ENCODE measurements around the gene UBE2E1.
A peak's percentile ranks its signal among the peaks of the same experiment; 100 is the strongest.

The UBE2E1 gene

GRCh38 chr3:23809840-23810342 lies 4.1 kb downstream of the UBE2E1 start:
- peak overlapping the region; percentile 32 to 57 for H3K4me3 ChIP-seq (replicated peaks in 1 of 2; ENCODE audit: low read depth in 2 of 2, low read length in 2 of 2)
- DNase-seq (ENCODE audit: low read depth in 2 of 2): peak in 1 of 2 donors; percentile 18
- no peak for TF ChIP-seq CTCF (IDR thresholded peaks at IDR 0.05; ENCODE audit: low read depth, low read length)

GRCh38 chr3:23810343-23811184 lies 4.8 kb downstream of the UBE2E1 start:
- peak; percentile 25 to 32 for DNase-seq (ENCODE audit: low read depth in 2 of 2)
- peak overlapping the region; percentile 51 to 57 for H3K4me3 ChIP-seq (replicated peaks in 1 of 2; ENCODE audit: low read depth in 2 of 2, low read length in 2 of 2)
- peak; percentile 25 for TF ChIP-seq CTCF (IDR thresholded peaks at IDR 0.05; ENCODE audit: low read depth, low read length)

- peak overlapping the region; percentile 51 to 57 for H3K4me3 ChIP-seq (replicated peaks in 1 of 2; ENCODE audit: low read depth in 2 of 2, low read length in 2 of 2)
- DNase-seq (ENCODE audit: low read depth in 2 of 2): no peak
- TF ChIP-seq CTCF (IDR thresholded peaks at IDR 0.05; ENCODE audit: low read depth, low read length): no peak
Measured at GRCh38 chr3:23811185-23811527, 5.4 kb downstream of the UBE2E1 start.

GRCh38 chr3:23811919-23812318 lies 6.2 kb downstream of the UBE2E1 start:
- no peak for TF ChIP-seq CTCF (IDR thresholded peaks at IDR 0.05; ENCODE audit: low read depth, low read length)
- no peak for DNase-seq (ENCODE audit: low read depth in 2 of 2)
- no peak overlapping the region for H3K4me3 ChIP-seq (replicated peaks in 1 of 2; ENCODE audit: low read depth in 2 of 2, low read length in 2 of 2)

GRCh38 chr3:23815879-23816278 lies 10.1 kb downstream of the UBE2E1 start:
- H3K4me3 ChIP-seq (replicated peaks in 1 of 2; ENCODE audit: low read depth in 2 of 2, low read length in 2 of 2): no peak overlapping the region
- no peak for TF ChIP-seq CTCF (IDR thresholded peaks at IDR 0.05; ENCODE audit: low read depth, low read length)
- DNase-seq (ENCODE audit: low read depth in 2 of 2): no peak

- DNase-seq (ENCODE audit: low read depth in 2 of 2): no peak
- no peak overlapping the region for H3K4me3 ChIP-seq (replicated peaks in 1 of 2; ENCODE audit: low read depth in 2 of 2, low read length in 2 of 2)
- TF ChIP-seq CTCF (IDR thresholded peaks at IDR 0.05; ENCODE audit: low read depth, low read length): no peak
Measured at GRCh38 chr3:23816721-23817120, 11.0 kb downstream of the UBE2E1 start.

All from cardiac fibroblast (primary cell).